ENCODE results near the gene CHST1. TPM values are rescaled to one million over a fixed set of nuclear protein-coding genes. Genes with fewer than 3 reads are reported as not detected.

CHST1 gene
- total and polyA plus RNA-seq, 8 donors, result 3.1 to 10.2 (median 5.6) TPM

GRCh38 chr11:45688472-45689033 lies 23.1 kb upstream of the CHST1 start:
- peaks cover 0 to 9% of the 10 kb centered on the region in 2 donors for H3K27me3 ChIP-seq
- H3K4me3 ChIP-seq, result no peak overlapping the region
- H3K4me1 ChIP-seq, result no peaks in the 10 kb centered on the region

GRCh38 chr11:45687836-45688235 lies 22.4 kb upstream of the CHST1 start:
- no peaks in the 10 kb centered on the region for H3K36me3 ChIP-seq
- H3K27ac ChIP-seq, result no peak overlapping the region
- peaks cover 0 to 9% of the 10 kb centered on the region in 2 donors for H3K27me3 ChIP-seq
- TF ChIP-seq, protein P1, sequence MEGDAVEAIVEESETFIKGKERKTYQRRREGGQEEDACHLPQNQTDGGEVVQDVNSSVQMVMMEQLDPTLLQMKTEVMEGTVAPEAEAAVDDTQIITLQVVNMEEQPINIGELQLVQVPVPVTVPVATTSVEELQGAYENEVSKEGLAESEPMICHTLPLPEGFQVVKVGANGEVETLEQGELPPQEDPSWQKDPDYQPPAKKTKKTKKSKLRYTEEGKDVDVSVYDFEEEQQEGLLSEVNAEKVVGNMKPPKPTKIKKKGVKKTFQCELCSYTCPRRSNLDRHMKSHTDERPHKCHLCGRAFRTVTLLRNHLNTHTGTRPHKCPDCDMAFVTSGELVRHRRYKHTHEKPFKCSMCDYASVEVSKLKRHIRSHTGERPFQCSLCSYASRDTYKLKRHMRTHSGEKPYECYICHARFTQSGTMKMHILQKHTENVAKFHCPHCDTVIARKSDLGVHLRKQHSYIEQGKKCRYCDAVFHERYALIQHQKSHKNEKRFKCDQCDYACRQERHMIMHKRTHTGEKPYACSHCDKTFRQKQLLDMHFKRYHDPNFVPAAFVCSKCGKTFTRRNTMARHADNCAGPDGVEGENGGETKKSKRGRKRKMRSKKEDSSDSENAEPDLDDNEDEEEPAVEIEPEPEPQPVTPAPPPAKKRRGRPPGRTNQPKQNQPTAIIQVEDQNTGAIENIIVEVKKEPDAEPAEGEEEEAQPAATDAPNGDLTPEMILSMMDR (IDR thresholded peaks at IDR 0.05), result no peak
- no peaks in the 10 kb centered on the region for H3K4me1 ChIP-seq
- H3K9me3 ChIP-seq, result no peaks in the 10 kb centered on the region
- intact Hi-C loops (cut with DNase I), result no loop called here
- no peak overlapping the region for H3K4me3 ChIP-seq
- DNase-seq (no peak), ATAC-seq (no peak)

More at GRCh38 chr11:45688472-45689033, 23.1 kb upstream of the CHST1 start:
- Histone ChIP-seq H3K36me3 (no peaks in the 10 kb centered on the region), H3K27ac (no peak overlapping the region), H3K9me3 (no peaks in the 10 kb centered on the region)
- TF ChIP-seq, protein P1 (IDR thresholded peaks at IDR 0.05), result no peak
- DNase-seq, result no peak
- intact Hi-C loops (cut with DNase I), result no loop called here
- no peak for ATAC-seq

- H3K9me3 ChIP-seq, result no peaks in the 10 kb centered on the region
- H3K36me3 ChIP-seq, result no peaks in the 10 kb centered on the region
- DNase-seq (no peak), ATAC-seq (no peak)
- H3K27ac ChIP-seq, result no peak overlapping the region
- peaks cover 0 to 9% of the 10 kb centered on the region in 2 donors for H3K27me3 ChIP-seq
- H3K4me1 ChIP-seq, result no peaks in the 10 kb centered on the region
- TF ChIP-seq, protein P1 (IDR thresholded peaks at IDR 0.05), result no peak
- no peak overlapping the region for H3K4me3 ChIP-seq
- intact Hi-C loops (cut with DNase I), result no loop called here
Observed at GRCh38 chr11:45685964-45686537, 20.6 kb upstream of the CHST1 start.

- Histone ChIP-seq H3K9me3 (no peaks in the 10 kb centered on the region), H3K27ac (no peak overlapping the region), H3K4me1 (no peaks in the 10 kb centered on the region), H3K27me3 (peaks cover 0 to 9% of the 10 kb centered on the region in 2 donors), H3K4me3 (no peak overlapping the region), H3K36me3 (no peaks in the 10 kb centered on the region)
- TF ChIP-seq, protein P1 (IDR thresholded peaks at IDR 0.05), result no peak
- DNase-seq, result no peak
- no peak for ATAC-seq
- intact Hi-C loops (cut with DNase I), result no loop called here
Observed at GRCh38 chr11:45684440-45684839, 19.0 kb upstream of the CHST1 start.

DNA sequence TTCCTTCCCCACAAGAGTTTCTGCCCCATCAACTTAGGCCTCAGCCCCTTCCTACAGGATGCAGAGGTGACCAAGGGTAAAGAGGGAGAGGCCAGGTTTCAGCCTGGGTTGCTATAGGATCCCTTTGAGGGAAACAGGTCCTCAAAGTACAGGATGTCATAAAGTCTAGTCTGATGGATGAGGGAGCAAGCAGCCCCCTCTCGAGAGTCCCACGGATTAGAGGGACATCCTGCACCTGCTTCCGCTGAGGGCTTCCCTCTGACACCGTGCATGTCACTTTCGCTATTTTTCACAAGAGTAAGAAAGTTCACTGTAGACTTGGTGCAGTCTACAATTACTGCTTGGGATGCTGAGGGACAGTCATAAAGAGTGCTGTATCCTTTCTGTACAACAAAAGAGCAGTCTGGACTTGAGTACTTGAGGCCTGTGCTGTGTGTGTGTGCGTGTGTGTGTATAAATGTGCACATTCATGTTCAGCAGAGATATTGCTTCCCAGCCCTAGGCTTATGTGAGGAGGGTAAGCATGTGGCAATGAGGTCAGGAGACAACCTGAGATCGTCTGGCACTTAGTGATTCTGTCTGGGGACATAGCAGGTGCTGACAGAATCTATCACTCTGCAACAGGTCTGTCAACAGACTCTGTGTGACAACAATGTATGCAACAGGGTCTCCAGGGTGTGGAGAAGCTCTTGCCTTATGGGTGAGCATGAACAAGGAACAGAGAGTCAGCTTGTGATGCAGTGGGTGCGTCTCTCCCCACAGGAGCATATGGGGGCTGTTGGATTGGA lies 18.0 kb upstream of the CHST1 start:
- no peak for ATAC-seq
- Histone ChIP-seq H3K4me1 (no peaks in the 10 kb centered on the region), H3K27me3 (peaks cover 0 to 6% of the 10 kb centered on the region in 2 donors), H3K9me3 (no peaks in the 10 kb centered on the region), H3K27ac (no peak overlapping the region), H3K36me3 (no peaks in the 10 kb centered on the region), H3K4me3 (no peak overlapping the region)
- TF ChIP-seq, protein P1 (IDR thresholded peaks at IDR 0.05), result no peak
- DNase-seq, result no peak
- intact Hi-C loops (cut with DNase I), result no loop called here

Data from left lung (tissue), 10 donors.